Keratinocyte (primary cell): ENCODE measurements around the gene VAV1.

Source experiments
- EZH2 ChIP-seq: IDR thresholded peaks from one replicate; pipeline ENCODE4 v1.6.1; 2012; ENCODE audit warnings: inconsistent platforms, mild to moderate bottlenecking, low read length, moderate library complexity
- TF ChIP-seq, protein P1 (sequence below), 3 experiments: IDR thresholded peaks in 1 of 3; conservative IDR thresholded peaks in 1 of 3; optimal IDR thresholded peaks in 1 of 3; 2 replicates in 2 of 3; 3 replicates in 1 of 3; pipeline versions ENCODE3 to v1.5.1; 2011; ENCODE audit warnings: low read length in 3 of 3, mild to moderate bottlenecking in 3 of 3, moderate library complexity in 2 of 3, control low read depth in 1 of 3, inconsistent platforms in 1 of 3; ENCODE audit not compliant: insufficient read depth in 2 of 3; ENCODE audit errors: extremely low read depth in 1 of 3

DNA sequence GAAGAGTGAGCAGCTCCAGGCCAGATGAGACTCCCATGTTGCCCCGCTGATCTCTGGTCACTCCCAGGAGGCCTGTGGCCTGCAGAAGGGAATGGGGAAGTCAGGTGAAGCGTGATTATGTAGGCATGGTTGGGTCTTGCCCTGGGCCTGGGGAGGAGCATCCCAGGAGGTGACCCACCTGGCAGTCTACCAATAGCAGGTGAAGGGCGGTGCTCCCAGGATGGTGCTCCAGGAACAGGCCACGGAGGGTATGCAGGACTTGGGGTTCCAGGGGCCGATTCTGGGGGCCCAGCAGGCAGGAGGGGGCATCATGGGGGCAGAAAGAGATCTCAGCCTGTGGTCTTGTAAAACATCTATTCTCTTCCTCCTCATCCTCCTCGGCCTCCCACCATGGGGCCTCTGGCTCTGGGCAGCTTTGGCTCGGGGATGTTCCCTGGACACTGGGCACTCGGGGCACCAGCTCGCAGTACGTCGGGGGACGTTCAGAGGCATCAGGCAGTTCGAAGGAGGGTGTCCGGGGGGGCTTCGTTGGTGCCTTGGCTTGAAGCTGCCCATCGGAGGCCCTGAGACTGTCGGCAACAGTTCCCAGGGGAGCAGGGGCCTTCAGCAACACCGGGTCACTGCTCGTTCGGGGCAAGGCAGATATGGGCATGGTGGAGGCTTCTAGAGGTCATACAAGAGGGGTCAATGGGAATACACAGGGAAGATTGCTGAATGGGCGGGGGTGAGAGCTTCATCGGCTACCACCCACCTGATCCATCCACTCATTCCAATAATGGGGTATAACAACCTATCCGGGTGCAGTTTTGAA is 17.6 kb upstream of the VAV1 start:
- no peak for TF ChIP-seq EZH2
- TF ChIP-seq, protein P1, sequence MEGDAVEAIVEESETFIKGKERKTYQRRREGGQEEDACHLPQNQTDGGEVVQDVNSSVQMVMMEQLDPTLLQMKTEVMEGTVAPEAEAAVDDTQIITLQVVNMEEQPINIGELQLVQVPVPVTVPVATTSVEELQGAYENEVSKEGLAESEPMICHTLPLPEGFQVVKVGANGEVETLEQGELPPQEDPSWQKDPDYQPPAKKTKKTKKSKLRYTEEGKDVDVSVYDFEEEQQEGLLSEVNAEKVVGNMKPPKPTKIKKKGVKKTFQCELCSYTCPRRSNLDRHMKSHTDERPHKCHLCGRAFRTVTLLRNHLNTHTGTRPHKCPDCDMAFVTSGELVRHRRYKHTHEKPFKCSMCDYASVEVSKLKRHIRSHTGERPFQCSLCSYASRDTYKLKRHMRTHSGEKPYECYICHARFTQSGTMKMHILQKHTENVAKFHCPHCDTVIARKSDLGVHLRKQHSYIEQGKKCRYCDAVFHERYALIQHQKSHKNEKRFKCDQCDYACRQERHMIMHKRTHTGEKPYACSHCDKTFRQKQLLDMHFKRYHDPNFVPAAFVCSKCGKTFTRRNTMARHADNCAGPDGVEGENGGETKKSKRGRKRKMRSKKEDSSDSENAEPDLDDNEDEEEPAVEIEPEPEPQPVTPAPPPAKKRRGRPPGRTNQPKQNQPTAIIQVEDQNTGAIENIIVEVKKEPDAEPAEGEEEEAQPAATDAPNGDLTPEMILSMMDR (optimal IDR thresholded peaks at IDR 0.05 in 1 of 3, IDR thresholded peaks at IDR 0.05 in 1 of 3, conservative IDR thresholded peaks at IDR 0.05 in 1 of 3; ENCODE audit: extremely low read depth in 1 of 3, insufficient read depth in 2 of 3, low read length in 3 of 3) = no peak
